LNCaP clone FGC (cell line): ENCODE measurements around the gene TTC7B.

Source experiments
- DNase-seq: peaks from one replicate; pipeline ENCODE4 v3.0.0-alpha.2; 2011; ENCODE audit warnings: low read depth
- H3K4me3 ChIP-seq: 2 replicates; pipeline ENCODE4 v1.5.1; 2011; ENCODE audit warnings: mild to moderate bottlenecking, low read depth, low read length, control low read depth
- TF ChIP-seq, protein P1 (sequence below): IDR thresholded peaks from 2 replicates; pipeline ENCODE4 v1.5.1; 2012; ENCODE audit warnings: mild to moderate bottlenecking; ENCODE audit not compliant: control insufficient read depth, insufficient read depth; ENCODE audit errors: extremely low read depth

TTC7B gene

DNA sequence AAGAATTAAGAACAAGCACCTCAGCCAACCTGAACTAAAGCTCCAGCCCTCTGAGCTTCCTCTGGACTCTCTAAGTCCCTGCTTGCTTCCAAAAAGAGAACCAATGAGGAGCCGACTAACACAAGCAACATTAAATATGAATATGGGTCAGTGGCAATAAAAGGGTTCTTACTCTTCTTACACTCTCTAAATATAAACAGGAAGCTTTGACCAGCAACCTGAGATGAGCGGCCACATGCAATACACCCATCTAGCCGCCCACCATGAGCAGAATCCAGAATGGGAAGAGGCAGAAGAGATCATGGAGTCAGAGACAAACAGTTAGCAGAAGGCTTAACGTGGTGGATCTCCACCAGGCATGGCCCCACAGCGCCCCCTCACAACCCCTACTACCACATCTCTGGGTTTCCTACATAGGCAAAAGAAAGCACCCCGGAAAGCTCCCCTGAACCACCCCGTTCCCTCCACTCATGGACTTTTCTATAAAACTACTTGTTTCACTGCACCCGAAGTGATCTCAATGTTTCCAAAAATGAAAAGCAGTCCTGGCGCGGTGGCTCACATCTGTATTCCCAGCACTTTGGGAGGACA is 59.4 kb downstream of the TTC7B start:
- no peak overlapping the region for H3K4me3 ChIP-seq
- DNase-seq, result no peak
- TF ChIP-seq, protein P1, sequence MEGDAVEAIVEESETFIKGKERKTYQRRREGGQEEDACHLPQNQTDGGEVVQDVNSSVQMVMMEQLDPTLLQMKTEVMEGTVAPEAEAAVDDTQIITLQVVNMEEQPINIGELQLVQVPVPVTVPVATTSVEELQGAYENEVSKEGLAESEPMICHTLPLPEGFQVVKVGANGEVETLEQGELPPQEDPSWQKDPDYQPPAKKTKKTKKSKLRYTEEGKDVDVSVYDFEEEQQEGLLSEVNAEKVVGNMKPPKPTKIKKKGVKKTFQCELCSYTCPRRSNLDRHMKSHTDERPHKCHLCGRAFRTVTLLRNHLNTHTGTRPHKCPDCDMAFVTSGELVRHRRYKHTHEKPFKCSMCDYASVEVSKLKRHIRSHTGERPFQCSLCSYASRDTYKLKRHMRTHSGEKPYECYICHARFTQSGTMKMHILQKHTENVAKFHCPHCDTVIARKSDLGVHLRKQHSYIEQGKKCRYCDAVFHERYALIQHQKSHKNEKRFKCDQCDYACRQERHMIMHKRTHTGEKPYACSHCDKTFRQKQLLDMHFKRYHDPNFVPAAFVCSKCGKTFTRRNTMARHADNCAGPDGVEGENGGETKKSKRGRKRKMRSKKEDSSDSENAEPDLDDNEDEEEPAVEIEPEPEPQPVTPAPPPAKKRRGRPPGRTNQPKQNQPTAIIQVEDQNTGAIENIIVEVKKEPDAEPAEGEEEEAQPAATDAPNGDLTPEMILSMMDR, result no peak

DNA sequence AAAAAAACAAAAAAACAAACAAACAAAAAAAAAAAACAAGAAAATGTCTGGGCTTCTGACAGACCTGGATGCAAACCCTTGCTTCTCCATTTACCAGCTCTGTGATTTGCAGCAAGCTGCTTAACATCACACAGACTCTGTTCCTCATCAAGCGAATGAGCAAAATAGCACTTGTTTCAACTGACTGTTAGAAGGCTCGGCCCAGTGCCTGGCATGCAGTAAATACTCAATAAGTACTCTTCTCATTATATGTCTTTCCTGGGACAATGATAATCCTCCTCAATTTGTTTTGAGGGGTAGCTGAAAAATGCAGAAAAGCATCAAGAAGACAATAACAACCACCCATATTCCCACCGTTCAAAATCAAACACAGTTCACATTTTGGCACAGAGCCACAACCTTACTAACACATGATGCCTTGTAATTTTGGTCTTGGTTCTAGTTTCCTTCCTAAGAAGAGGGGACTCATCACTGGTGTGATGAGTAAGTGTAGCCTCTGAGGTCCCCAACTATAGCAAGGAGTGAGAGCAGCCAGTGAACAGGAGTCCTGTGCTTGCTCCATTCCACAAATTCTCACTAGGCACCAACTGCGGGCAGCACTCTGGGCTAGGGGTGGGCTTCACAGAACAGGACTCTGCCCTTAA is 60.4 kb downstream of the TTC7B start:
- no peak overlapping the region for H3K4me3 ChIP-seq
- DNase-seq, result no peak
- TF ChIP-seq, protein P1, result no peak

DNA sequence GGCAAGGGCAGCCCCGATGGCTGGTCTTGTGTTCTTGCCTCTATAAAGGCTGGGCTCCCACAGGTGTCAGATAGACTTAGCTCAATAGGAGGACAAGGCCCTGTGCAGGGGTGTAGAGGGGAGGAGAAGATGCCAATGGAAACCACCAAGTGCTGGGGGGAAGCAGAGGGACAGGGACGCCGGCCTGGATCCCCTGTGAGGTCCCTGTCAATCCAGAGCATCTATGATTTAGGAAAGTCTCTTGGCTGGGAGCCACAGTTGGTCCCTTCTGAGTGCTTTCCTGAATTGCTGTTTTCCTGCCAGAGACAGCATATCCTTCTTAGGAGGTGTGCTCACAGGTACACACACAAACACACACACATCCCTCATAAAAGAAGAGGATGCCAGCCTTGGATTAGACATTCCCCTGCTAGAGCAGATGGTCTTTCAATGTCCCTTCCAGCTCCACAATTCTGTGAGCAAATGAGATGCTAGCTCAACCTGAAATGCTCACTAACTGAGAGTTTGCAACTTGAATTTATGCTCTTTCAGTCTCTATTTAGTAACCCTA is 62.7 kb downstream of the TTC7B start:
- DNase-seq, result no peak
- TF ChIP-seq, protein P1, result no peak

DNA sequence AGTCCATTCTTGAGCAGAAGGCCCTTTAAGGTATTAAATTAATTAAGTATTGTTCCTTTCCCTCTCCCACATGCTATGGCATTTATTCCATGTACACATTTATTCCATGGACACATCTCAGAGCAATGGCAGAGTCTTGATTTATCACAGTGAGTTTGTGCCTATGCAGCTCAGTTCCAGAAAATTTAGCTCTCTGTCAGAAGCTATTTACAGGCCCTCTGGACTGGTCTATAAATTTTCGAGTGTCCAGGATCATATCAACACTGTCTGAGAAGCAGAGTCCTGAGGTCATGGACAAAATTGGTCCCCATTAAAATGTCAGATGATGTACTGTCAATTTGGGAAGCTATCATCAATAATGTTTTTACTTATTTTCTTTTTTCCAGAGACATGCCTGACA is 65.5 kb downstream of the TTC7B start:
- DNase-seq, result no peak
- H3K4me3 ChIP-seq, result no peak overlapping the region
- TF ChIP-seq, protein P1, result no peak

More for the DNA sequence above, 62.7 kb downstream of the TTC7B start:
- H3K4me3 ChIP-seq, result no peak overlapping the region

DNA sequence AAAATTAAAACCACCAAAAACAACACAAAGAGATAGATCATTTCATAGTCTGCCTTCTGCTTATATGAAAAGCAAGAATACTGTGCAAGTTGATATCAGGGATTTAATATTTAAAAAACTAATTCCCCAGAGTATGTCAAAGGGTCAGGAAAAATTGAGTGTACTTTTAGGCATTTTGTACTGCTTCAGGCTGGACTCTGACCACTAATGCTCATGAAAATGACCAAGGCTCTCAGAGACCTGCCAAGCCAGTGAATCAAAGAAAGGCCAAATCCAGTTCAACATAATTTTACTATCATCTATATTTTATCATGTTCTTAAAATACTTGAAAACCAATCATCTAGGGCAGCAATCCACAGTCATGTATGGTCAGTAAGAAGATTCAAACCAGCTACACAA is 66.0 kb downstream of the TTC7B start:
- TF ChIP-seq, protein P1, result no peak
- DNase-seq, result no peak
- H3K4me3 ChIP-seq, result no peak overlapping the region

DNA sequence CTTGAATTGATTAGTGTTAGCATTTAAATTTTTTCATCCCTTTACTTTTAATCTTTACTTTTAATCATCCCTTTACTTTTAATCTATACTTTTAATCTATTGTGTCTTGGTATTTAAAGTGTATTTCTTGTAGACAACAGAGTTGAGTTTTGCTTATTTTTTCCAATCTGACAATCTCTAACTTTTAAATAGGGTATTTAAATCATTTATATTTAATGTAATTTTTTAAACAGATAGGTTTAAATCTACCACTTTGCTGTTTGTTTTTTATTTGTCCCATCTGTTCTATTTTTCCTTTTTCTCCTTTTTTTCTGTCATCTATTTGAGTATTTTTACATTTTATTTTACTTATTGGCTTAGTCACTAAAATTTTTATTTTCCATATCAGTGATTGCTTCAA is 68.3 kb downstream of the TTC7B start:
- TF ChIP-seq, protein P1, result no peak
- DNase-seq, result no peak
- H3K4me3 ChIP-seq, result no peak overlapping the region
